Stimulated activated CD4-positive, alpha-beta T cell treated with anti-CD3 and anti-CD28 coated beads, Interleukin-1b, Interleukin-23, amount 100 ng/mL, for 4 hours (primary cell): Measurements from ENCODE around the gene THBD.

Source experiments
- DNase-seq, 2 donors: peaks; one replicate each; pipeline ENCODE4 v3.0.0-alpha.2; 2020; ENCODE audit warnings: low read depth in 2 of 2

The THBD gene

GRCh38 chr20:23061734-23062561 is 12.5 kb upstream of the THBD start:
- DNase-seq, result no peak

- DNase-seq, result no peak
These were observed 11.8 kb upstream of the THBD start for GRCh38 chr20:23061262-23061661.

GRCh38 chr20:23060629-23061028 is 11.2 kb upstream of the THBD start:
- no peak for DNase-seq

GRCh38 chr20:23059846-23060245 is 10.4 kb upstream of the THBD start:
- no peak for DNase-seq

- DNase-seq, result no peak
These were observed 9.5 kb upstream of the THBD start for GRCh38 chr20:23059001-23059400.

GRCh38 chr20:23058240-23058639 is 8.8 kb upstream of the THBD start:
- DNase-seq, result no peak

- no peak for DNase-seq
These were observed 3.4 kb upstream of the THBD start for GRCh38 chr20:23052904-23053303.

GRCh38 chr20:23050847-23051627 is 1.6 kb upstream of the THBD start:
- no peak for DNase-seq

- no peak for DNase-seq
These were observed 785 bp upstream of the THBD start for GRCh38 chr20:23050076-23050838.

- no peak for DNase-seq
These were observed 930 bp downstream of the THBD start for GRCh38 chr20:23048283-23049200.

GRCh38 chr20:23047738-23048214 is 1.7 kb downstream of the THBD start:
- DNase-seq, result no peak

GRCh38 chr20:23047001-23047737 is 2.3 kb downstream of the THBD start:
- no peak for DNase-seq

GRCh38 chr20:23046431-23046830 is 3.0 kb downstream of the THBD start:
- DNase-seq, result no peak

- no peak for DNase-seq
These were observed 6.1 kb downstream of the THBD start for GRCh38 chr20:23043376-23043775.

GRCh38 chr20:23042270-23042669 is 7.2 kb downstream of the THBD start:
- no peak for DNase-seq

- DNase-seq, result no peak
These were observed 9.5 kb downstream of the THBD start for GRCh38 chr20:23039885-23040508.

GRCh38 chr20:23039136-23039875 is 10.2 kb downstream of the THBD start:
- DNase-seq, result no peak

GRCh38 chr20:23037017-23037481 is 12.4 kb downstream of the THBD start:
- no peak for DNase-seq

- DNase-seq, result no peak
These were observed 13.1 kb downstream of the THBD start for GRCh38 chr20:23036371-23036770.
